Ascending aorta (tissue), 2 donors: Measurements from ENCODE around the gene LZTS2. TPM values are rescaled to one million over a fixed set of nuclear protein-coding genes. Genes with fewer than 3 reads are reported as not detected.

ENCODE experiments used
- DNase-seq, 2 donors: peaks; one replicate each; pipeline ENCODE4 v3.0.0-alpha.2; 2019; ENCODE audit warnings: low spot score in 2 of 2
- H3K27ac ChIP-seq, 2 donors: fragments of 200-600 bp; sonication (generic); one replicate each; pipeline ENCODE4 v1.5.1; 2016 to 2017; ENCODE audit warnings: mild to moderate bottlenecking in 1 of 2
- H3K27me3 ChIP-seq: fragments of 200-600 bp; sonication (generic); one replicate; pipeline ENCODE4 v1.5.1; 2017
- H3K36me3 ChIP-seq, 2 donors: fragments of 200-600 bp; sonication (generic); one replicate each; pipeline ENCODE4 v1.5.1; 2016
- H3K4me1 ChIP-seq, 2 donors: fragments of 200-600 bp; sonication (generic); one replicate each; pipeline ENCODE4 v1.5.1; 2016 to 2017; ENCODE audit warnings: mild to moderate bottlenecking in 1 of 2
- H3K4me3 ChIP-seq, 2 donors: fragments of 200-600 bp; sonication (generic); one replicate each; pipeline ENCODE4 v1.5.1; 2016 to 2017; ENCODE audit warnings: mild to moderate bottlenecking in 1 of 2
- H3K9me3 ChIP-seq, 2 donors: fragments of 200-600 bp; sonication (generic); one replicate each; pipeline ENCODE4 v1.5.1; 2016
- CTCF ChIP-seq, 3 experiments: fragments of 200-600 bp in 2 of 3; fragments of 450-650 bp in 1 of 3; sonication (generic) in 2 of 3; IDR thresholded peaks; one replicate each; pipeline ENCODE4 v1.5.1; 2016 to 2019; ENCODE audit warnings: antibody characterized with exemption in 3 of 3, mild to moderate bottlenecking in 1 of 3, moderate library complexity in 1 of 3
- intact Hi-C: fragments of 100-400 bp; cut with DNase I; formaldehyde crosslinking; loops from one replicate; pipeline ENCODE4 v1.15.1; 2023
- total RNA-seq: library from RNA; depleted of rRNA; stranded (reverse); fragments of >200 nt; gene quantifications from one replicate; pipeline ENCODE4 v1.1.0, GENCODE V29; 2016

Gene LZTS2
- total RNA-seq, 1 donor from 2014 or later: 169 TPM

GRCh38 chr10:101040851-101041250 lies 41.2 kb downstream of the LZTS2 start:
- Histone ChIP-seq H3K36me3 (peaks cover 34 to 45% of the 10 kb centered on the region in 2 donors), H3K27me3 (no peaks in the 10 kb centered on the region), H3K9me3 (no peaks in the 10 kb centered on the region), H3K4me1 (peaks cover 0 to 18% of the 10 kb centered on the region in 2 donors), H3K27ac (peak overlapping the region in 1 of 2 donors; percentile 3), H3K4me3 (no peak overlapping the region)
- intact Hi-C loops: no loop called here
- TF ChIP-seq CTCF (IDR thresholded peaks at IDR 0.05): no peak
- no peak for DNase-seq

GRCh38 chr10:101041252-101041761 lies 41.7 kb downstream of the LZTS2 start:
- TF ChIP-seq CTCF (IDR thresholded peaks at IDR 0.05): peak; percentile 68 to 87 (median 86)
- intact Hi-C loops: no loop called here
- Histone ChIP-seq H3K4me1 (peaks cover 0 to 18% of the 10 kb centered on the region in 2 donors), H3K9me3 (no peaks in the 10 kb centered on the region), H3K36me3 (peaks cover 30 to 41% of the 10 kb centered on the region in 2 donors), H3K27me3 (no peaks in the 10 kb centered on the region), H3K27ac (peak overlapping the region; percentile 3 to 87), H3K4me3 (no peak overlapping the region)
- DNase-seq: peak; percentile 44 to 92

- intact Hi-C loops: loop anchor here (1.0 to 2.0 kb wide), 3 partner anchors 11 to 43 kb away; partner anchors contain the start of genes LZTS2, PDZD7 and SFXN3
- Histone ChIP-seq H3K27me3 (no peaks in the 10 kb centered on the region), H3K36me3 (peaks cover 22 to 32% of the 10 kb centered on the region in 2 donors), H3K9me3 (no peaks in the 10 kb centered on the region), H3K4me3 (peak overlapping the region; percentile 56 to 64), H3K27ac (peak overlapping the region; percentile 87 to 93), H3K4me1 (peaks cover 0 to 18% of the 10 kb centered on the region in 2 donors)
- no peak for TF ChIP-seq CTCF (IDR thresholded peaks at IDR 0.05)
- DNase-seq: no peak
These were observed 42.5 kb downstream of the LZTS2 start for GRCh38 chr10:101042118-101042517.

GRCh38 chr10:101042667-101043362 lies 43.2 kb downstream of the LZTS2 start:
- H3K4me1 ChIP-seq: peaks cover 0 to 18% of the 10 kb centered on the region in 2 donors
- intact Hi-C loops: loop anchor here (1.0 to 2.0 kb wide), 4 partner anchors 12 to 44 kb away; partner anchors contain the start of genes LZTS2, PDZD7 and SFXN3
- no peak for TF ChIP-seq CTCF (IDR thresholded peaks at IDR 0.05)
- H3K27me3 ChIP-seq: peaks cover 6% of the 10 kb centered on the region
- H3K36me3 ChIP-seq: peaks cover 15 to 25% of the 10 kb centered on the region in 2 donors
- H3K9me3 ChIP-seq: no peaks in the 10 kb centered on the region
- peak; percentile 96 to 99 for DNase-seq
- H3K27ac ChIP-seq: peak overlapping the region; percentile 87 to 93
- peak overlapping the region; percentile 56 to 64 for H3K4me3 ChIP-seq

- intact Hi-C loops: loop anchor here (1.0 to 2.0 kb wide), 2 partner anchors 17 to 45 kb away; partner anchors contain the start of gene LZTS2
- peaks cover 0 to 18% of the 10 kb centered on the region in 2 donors for H3K4me1 ChIP-seq
These were observed 43.7 kb downstream of the LZTS2 start for GRCh38 chr10:101043363-101043707.

More at GRCh38 chr10:101043363-101043707, 43.7 kb downstream of the LZTS2 start:
- peak overlapping the region; percentile 56 to 64 for H3K4me3 ChIP-seq
- H3K27ac ChIP-seq: peak overlapping the region; percentile 87 to 93
- no peak for TF ChIP-seq CTCF (IDR thresholded peaks at IDR 0.05)
- no peaks in the 10 kb centered on the region for H3K9me3 ChIP-seq
- H3K27me3 ChIP-seq: peaks cover 9% of the 10 kb centered on the region
- no peak for DNase-seq
- H3K36me3 ChIP-seq: peaks cover 10 to 20% of the 10 kb centered on the region in 2 donors
